ENCODE data around the gene GTF3C5.
"Not testable (repeated sequence)": the region's sequence is repeated elsewhere in the genome, so short reads cannot be mapped to it uniquely, and the experiment has no call there.

The GTF3C5 gene

GRCh38 chr9:132995879-132996278, 34.9 kb upstream of the GTF3C5 start:
- H2AFZ ChIP-seq (ENCODE audit: low read depth) = no peak overlapping the region
- no peaks in the 10 kb centered on the region for H3K79me2 ChIP-seq (ENCODE audit: insufficient read depth, low read depth)
- no peak overlapping the region for H3K4me3 ChIP-seq (IDR thresholded peaks at IDR 0.05; ENCODE audit: insufficient read depth, low read depth, low read length)
- no peaks in the 10 kb centered on the region for H3K36me3 ChIP-seq (ENCODE audit: insufficient read depth)
- no peak overlapping the region for H3K4me2 ChIP-seq
- H4K20me1 ChIP-seq (ENCODE audit: insufficient read depth) = no peaks in the 10 kb centered on the region
- no peak overlapping the region for H3K27ac ChIP-seq
- H3K27me3 ChIP-seq (ENCODE audit: insufficient read depth, low read depth) = peaks cover 95% of the 10 kb centered on the region
- TF ChIP-seq CTCF (conservative IDR thresholded peaks at IDR 0.05; ENCODE audit: low read depth, low read length) = no peak
- H3K4me1 ChIP-seq (ENCODE audit: low read depth, poor library complexity, severe bottlenecking) = no peaks in the 10 kb centered on the region
- H3K9ac ChIP-seq = no peak overlapping the region

DNA sequence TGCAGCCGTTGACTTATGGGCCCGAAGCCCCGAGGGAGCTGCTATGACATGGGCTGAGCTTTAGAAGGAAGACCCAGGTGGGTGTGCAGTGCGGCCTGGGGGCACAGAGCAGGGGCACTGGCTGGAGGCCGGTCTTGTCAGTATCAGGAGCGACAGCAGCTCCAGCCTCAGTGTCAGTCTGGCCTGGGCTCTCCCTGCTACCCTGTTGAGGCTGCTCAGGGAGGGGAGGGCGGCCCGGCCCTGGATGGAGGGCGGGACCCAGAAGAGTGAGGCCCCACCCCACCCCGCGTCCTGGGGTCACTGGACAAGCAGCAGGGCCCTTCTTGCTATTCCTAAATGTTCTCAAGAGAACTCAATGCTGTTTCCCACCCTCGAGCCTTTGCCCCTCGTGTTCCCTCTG, 34.3 kb upstream of the GTF3C5 start:
- no peak overlapping the region for H3K9ac ChIP-seq
- H3K4me2 ChIP-seq = no peak overlapping the region
- H3K36me3 ChIP-seq (ENCODE audit: insufficient read depth) = no peaks in the 10 kb centered on the region
- no peak overlapping the region for H3K4me3 ChIP-seq (IDR thresholded peaks at IDR 0.05; ENCODE audit: insufficient read depth, low read depth, low read length)
- TF ChIP-seq CTCF (conservative IDR thresholded peaks at IDR 0.05; ENCODE audit: low read depth, low read length) = no peak
- H3K27me3 ChIP-seq (ENCODE audit: insufficient read depth, low read depth) = peaks cover 95% of the 10 kb centered on the region
- H3K79me2 ChIP-seq (ENCODE audit: insufficient read depth, low read depth) = no peaks in the 10 kb centered on the region
- H4K20me1 ChIP-seq (ENCODE audit: insufficient read depth) = no peaks in the 10 kb centered on the region
- H3K27ac ChIP-seq = no peak overlapping the region
- H2AFZ ChIP-seq (ENCODE audit: low read depth) = no peak overlapping the region
- H3K4me1 ChIP-seq (ENCODE audit: low read depth, poor library complexity, severe bottlenecking) = no peaks in the 10 kb centered on the region

DNA sequence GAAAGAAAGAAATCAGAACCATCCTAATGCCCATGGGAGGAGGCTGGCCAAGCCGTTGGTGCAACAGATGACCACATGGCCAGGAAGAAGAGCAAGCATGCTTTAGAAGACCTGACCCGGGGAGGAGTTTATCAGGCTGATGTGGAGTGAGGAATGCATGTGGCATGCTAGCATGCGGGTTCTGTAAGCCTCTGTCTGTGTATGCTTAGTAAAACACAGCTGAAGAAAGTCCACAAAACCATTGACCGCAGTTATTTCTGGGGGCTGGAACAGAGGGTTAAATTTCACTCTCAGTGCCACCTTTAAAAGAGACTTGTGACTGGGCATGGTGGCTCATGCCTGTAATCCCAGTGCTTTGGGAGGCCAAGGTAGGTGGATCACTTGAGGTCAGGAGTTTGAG, 33.2 kb upstream of the GTF3C5 start:
- no peak overlapping the region for H2AFZ ChIP-seq (ENCODE audit: low read depth)
- H3K79me2 ChIP-seq (ENCODE audit: insufficient read depth, low read depth) = no peaks in the 10 kb centered on the region
- peaks cover 94% of the 10 kb centered on the region for H3K27me3 ChIP-seq (ENCODE audit: insufficient read depth, low read depth)
- H3K9ac ChIP-seq = no peak overlapping the region
- no peaks in the 10 kb centered on the region for H3K36me3 ChIP-seq (ENCODE audit: insufficient read depth)
- H4K20me1 ChIP-seq (ENCODE audit: insufficient read depth) = no peaks in the 10 kb centered on the region
- TF ChIP-seq CTCF (conservative IDR thresholded peaks at IDR 0.05; ENCODE audit: low read depth, low read length) = no peak
- H3K4me2 ChIP-seq = no peak overlapping the region
- H3K4me3 ChIP-seq (IDR thresholded peaks at IDR 0.05; ENCODE audit: insufficient read depth, low read depth, low read length) = no peak overlapping the region
- H3K4me1 ChIP-seq (ENCODE audit: low read depth, poor library complexity, severe bottlenecking) = no peaks in the 10 kb centered on the region
- H3K27ac ChIP-seq = no peak overlapping the region

DNA sequence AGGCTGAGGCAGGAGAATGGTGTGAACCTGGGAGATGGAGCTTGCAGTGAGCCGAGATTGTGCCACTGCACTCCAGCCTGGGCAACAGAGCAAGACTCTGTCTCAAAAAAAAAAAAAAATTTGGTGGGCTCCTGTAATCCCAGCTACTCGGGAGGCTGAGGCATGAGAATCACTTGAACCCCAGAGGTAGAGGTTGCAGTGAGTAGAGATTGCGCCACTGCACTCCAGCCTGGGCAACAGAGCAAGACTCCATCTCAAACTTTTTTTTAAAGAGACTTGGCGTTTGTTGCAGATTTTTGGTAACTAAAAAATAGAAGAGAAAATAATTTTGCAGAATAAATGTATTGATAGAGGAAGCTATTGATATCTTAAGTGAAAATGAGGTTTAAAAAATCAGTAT, 32.6 kb upstream of the GTF3C5 start:
- H4K20me1 ChIP-seq (ENCODE audit: insufficient read depth); H3K4me2 ChIP-seq; H3K4me1 ChIP-seq (ENCODE audit: low read depth, poor library complexity, severe bottlenecking); H3K9ac ChIP-seq; H2AFZ ChIP-seq (ENCODE audit: low read depth); H3K79me2 ChIP-seq (ENCODE audit: insufficient read depth, low read depth); H3K4me3 ChIP-seq (IDR thresholded peaks at IDR 0.05; ENCODE audit: insufficient read depth, low read depth, low read length); H3K36me3 ChIP-seq (ENCODE audit: insufficient read depth); H3K27ac ChIP-seq: not testable (repeated sequence)
- peaks cover 94% of the 10 kb centered on the region for H3K27me3 ChIP-seq (ENCODE audit: insufficient read depth, low read depth)

- Histone ChIP-seq H3K4me1 (ENCODE audit: low read depth, poor library complexity, severe bottlenecking) (no peaks in the 10 kb centered on the region), H4K20me1 (ENCODE audit: insufficient read depth) (no peaks in the 10 kb centered on the region), H3K36me3 (ENCODE audit: insufficient read depth) (no peaks in the 10 kb centered on the region), H3K79me2 (ENCODE audit: insufficient read depth, low read depth) (no peaks in the 10 kb centered on the region), H3K4me2 (no peak overlapping the region), H3K9ac (no peak overlapping the region), H3K27ac (no peak overlapping the region), H2AFZ (ENCODE audit: low read depth) (no peak overlapping the region), H3K27me3 (ENCODE audit: insufficient read depth, low read depth) (peaks cover 94% of the 10 kb centered on the region), H3K4me3 (IDR thresholded peaks at IDR 0.05; ENCODE audit: insufficient read depth, low read depth, low read length) (no peak overlapping the region)
- no peak for TF ChIP-seq CTCF (conservative IDR thresholded peaks at IDR 0.05; ENCODE audit: low read depth, low read length)
Observed at GRCh38 chr9:132998831-132999635, 31.8 kb upstream of the GTF3C5 start.
